ENCODE data around the gene PCDHGA5.
A peak's percentile ranks its signal among the peaks of the same experiment; 100 is the strongest.
"Not testable (repeated sequence)": the region's sequence is repeated elsewhere in the genome, so short reads cannot be mapped to it uniquely, and the experiment has no call there.

The PCDHGA5 gene

DNA sequence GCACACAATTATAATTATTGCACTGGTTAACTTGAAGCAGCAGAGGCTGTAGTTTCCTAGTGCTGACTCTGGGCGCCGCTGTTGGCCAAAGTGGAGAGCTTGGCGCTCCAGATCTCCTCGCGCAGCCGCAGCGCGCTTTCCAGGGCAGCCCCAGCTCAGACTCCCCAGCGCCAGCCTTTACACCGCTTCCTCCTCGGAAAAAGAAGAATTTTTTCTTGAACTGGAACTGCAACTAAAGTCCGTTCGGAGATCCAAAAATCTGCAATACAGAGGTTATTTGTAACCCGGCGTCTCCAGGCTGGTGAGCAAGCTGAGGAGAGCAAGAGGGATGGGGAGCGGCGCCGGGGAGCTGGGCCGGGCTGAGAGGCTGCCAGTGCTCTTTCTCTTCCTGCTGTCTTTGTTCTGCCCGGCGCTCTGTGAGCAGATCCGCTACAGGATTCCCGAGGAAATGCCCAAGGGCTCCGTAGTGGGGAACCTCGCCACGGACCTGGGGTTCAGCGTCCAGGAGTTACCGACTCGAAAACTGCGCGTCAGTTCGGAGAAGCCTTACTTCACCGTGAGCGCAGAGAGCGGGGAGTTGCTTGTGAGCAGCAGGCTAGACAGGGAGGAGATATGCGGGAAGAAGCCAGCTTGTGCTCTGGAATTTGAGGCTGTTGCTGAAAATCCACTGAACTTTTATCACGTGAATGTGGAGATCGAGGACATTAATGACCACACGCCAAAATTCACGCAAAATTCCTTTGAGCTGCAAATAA, 23.8 kb downstream of the PCDHGA5 start, which contains the start of gene PCDHGB4:
Gene PCDHGB4 (plus strand): TSS at position 142 of the 755 bp plus-strand sequence. CDS start 187 bp downstream, at position 329.
- not testable (repeated sequence) for DNase-seq (ENCODE audit: low read depth in 2 of 2)

DNA sequence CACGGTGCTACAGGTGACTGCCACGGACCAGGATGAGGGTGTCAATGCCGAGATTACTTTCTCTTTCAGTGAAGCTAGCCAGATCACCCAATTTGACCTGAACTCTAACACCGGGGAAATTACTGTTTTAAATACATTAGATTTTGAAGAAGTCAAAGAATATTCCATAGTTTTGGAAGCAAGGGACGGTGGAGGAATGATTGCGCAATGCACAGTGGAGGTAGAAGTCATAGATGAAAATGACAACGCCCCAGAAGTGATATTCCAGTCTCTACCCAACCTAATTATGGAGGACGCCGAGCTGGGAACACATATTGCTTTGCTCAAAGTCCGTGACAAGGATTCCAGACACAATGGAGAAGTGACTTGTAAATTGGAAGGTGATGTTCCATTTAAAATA, 24.7 kb downstream of the PCDHGA5 start:
- DNase-seq (ENCODE audit: low read depth in 2 of 2) = no peak

GRCh38 chr5:141389153-141390042, 25.4 kb downstream of the PCDHGA5 start:
- DNase-seq (ENCODE audit: low read depth in 2 of 2) = no peak

GRCh38 chr5:141392429-141393198, 28.7 kb downstream of the PCDHGA5 start, which contains the start of gene PCDHGA8:
PCDHGA8 (plus strand) TSS chr5:141392633; CDS start chr5:141392814, 181 bp downstream.
- DNase-seq (ENCODE audit: low read depth in 2 of 2) = no peak

- DNase-seq (ENCODE audit: low read depth in 2 of 2) = no peak
These were observed 29.3 kb downstream of the PCDHGA5 start for GRCh38 chr5:141393267-141393666.

DNA sequence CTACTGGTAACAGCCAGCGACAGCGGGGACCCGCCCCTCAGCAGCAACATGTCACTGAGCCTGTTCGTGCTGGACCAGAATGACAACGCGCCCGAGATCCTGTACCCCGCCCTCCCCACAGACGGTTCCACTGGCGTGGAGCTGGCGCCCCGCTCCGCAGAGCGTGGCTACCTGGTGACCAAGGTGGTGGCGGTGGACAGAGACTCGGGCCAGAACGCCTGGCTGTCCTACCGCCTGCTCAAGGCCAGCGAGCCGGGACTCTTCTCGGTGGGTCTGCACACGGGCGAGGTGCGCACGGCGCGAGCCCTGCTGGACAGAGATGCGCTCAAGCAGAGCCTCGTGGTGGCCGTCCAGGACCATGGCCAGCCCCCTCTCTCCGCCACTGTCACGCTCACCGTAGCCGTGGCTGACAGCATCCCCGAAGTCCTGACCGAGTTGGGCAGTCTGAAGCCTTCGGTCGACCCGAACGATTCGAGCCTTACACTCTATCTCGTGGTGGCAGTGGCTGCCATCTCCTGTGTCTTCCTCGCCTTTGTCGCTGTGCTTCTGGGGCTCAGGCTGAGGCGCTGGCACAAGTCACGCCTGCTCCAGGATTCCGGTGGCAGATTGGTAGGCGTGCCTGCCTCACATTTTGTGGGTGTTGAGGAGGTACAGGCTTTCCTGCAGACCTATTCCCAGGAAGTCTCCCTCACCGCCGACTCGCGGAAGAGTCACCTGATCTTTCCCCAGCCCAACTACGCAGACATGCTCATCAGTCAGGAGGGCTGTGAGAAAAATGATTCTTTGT, 30.6 kb downstream of the PCDHGA5 start:
- DNase-seq (ENCODE audit: low read depth in 2 of 2) = not testable (repeated sequence)

DNA sequence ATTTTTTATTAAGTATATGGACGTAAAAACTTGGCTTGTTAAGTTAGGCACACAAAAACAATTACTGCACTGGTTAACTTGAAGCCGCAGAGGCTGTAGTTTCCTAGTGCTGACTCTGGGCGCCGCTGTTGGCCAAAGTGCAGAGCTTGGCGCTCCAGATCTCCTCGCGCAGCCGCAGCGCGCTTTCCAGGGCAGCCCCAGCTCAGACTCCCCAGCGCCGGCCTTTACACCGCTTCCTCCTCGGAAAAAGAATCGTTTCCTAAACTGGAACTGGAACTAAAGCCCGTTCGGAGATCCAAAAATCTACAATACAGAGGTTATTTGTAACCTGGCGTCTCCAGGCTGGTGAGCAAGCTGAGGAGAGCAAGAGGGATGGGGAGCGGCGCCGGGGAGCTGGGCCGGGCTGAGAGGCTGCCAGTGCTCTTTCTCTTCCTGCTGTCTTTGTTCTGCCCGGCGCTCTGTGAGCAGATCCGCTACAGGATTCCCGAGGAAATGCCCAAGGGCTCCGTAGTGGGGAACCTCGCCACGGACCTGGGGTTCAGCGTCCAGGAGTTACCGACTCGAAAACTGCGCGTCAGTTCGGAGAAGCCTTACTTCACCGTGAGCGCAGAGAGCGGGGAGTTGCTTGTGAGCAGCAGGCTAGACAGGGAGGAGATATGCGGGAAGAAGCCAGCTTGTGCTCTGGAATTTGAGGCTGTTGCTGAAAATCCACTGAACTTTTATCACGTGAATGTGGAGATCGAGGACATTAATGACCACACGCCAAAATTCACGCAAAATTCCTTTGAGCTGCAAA, 34.0 kb downstream of the PCDHGA5 start, which contains the start of gene PCDHGB5:
Gene PCDHGB5 (plus strand): TSS at position 192 of the 796 bp plus-strand sequence. CDS start 181 bp downstream, at position 373.
- not testable (repeated sequence) for DNase-seq (ENCODE audit: low read depth in 2 of 2)

GRCh38 chr5:141398608-141399007, 34.6 kb downstream of the PCDHGA5 start:
- DNase-seq (ENCODE audit: low read depth in 2 of 2) = no peak

DNA sequence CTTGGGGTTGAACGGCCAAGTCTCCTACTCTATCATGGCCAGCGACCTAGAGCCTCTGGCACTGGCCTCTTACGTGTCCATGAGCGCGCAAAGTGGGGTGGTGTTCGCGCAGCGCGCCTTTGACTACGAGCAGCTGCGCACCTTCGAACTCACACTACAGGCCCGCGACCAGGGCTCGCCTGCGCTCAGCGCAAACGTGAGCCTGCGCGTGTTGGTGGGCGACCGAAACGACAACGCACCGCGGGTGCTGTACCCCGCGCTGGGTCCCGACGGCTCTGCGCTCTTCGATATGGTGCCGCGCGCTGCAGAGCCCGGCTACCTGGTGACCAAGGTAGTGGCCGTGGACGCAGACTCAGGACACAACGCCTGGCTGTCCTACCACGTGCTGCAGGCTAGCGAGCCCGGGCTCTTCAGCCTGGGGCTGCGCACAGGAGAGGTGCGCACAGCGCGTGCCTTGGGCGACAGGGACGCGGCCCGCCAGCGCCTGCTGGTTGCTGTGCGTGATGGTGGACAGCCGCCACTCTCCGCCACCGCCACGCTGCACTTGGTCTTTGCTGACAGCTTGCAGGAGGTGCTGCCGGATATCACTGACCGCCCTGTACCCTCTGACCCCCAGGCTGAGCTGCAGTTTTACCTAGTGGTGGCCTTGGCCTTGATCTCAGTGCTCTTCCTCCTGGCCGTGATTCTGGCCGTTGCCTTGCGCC, 35.7 kb downstream of the PCDHGA5 start:
- DNase-seq (ENCODE audit: low read depth in 2 of 2) = no peak

DNA sequence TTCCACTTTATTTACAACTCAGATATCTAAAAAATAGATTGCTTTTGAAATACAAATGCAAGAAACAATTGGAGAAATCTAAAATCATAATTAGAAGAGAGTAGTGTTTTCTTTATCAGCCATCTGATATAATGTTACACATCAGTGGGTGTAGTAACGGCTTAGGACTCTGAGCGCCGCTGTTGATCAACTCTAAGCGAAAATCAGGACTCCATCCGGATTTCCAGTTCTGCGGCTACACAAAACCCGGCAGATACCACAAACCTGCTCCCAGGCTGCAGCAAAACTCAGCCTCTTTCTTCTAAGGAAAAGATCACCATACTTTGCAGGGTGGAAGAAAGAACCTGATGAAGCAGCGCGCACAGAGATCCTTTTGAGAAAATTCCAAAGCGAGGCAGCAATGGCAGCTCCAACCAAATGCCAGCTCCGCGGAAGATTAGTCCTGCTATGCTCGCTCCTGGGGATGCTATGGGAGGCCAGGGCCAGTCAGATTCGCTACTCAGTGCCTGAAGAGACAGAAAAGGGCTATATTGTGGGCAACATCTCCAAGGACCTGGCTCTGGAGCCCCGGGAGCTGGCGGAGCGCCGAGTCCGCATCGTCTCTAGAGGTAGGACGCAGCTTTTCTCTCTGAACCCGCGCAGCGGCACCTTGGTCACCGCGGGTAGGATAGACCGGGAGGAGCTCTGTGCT, 38.7 kb downstream of the PCDHGA5 start, which contains the start of gene PCDHGA9:
Gene PCDHGA9 (plus strand): TSS at position 226 of the 691 bp plus-strand sequence. CDS start 175 bp downstream, at position 401.
- no peak for DNase-seq (ENCODE audit: low read depth in 2 of 2)

DNA sequence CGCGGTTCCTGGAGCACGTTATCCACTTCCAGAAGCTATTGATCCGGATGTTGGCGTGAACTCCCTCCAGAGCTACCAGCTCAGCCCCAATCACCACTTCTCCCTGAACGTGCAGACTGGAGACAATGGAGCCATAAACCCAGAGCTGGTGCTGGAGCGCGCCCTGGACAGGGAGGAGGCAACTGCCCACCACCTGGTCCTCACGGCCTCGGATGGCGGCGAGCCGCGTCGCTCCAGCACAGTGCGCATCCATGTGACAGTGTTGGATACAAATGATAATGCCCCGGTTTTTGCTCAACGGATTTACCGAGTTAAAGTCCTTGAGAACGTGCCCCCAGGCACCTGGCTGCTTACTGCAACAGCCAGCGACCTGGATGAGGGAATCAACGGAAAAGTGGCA, 39.4 kb downstream of the PCDHGA5 start:
- DNase-seq (ENCODE audit: low read depth in 2 of 2) = no peak

GRCh38 chr5:141407790-141408505, 44.0 kb downstream of the PCDHGA5 start, which contains the start of gene PCDHGB6:
PCDHGB6 (plus strand) TSS chr5:141408021; CDS start chr5:141408203, 182 bp downstream.
- DNase-seq (ENCODE audit: low read depth in 2 of 2) = peak in 1 of 2 donors; percentile 12

- DNase-seq (ENCODE audit: low read depth in 2 of 2) = no peak
These were observed 45.8 kb downstream of the PCDHGA5 start for GRCh38 chr5:141409598-141410306.

GRCh38 chr5:141411575-141411974, 47.6 kb downstream of the PCDHGA5 start:
- no peak for DNase-seq (ENCODE audit: low read depth in 2 of 2)

- DNase-seq (ENCODE audit: low read depth in 2 of 2) = peak in 1 of 2 donors; percentile 51
These were observed 49.0 kb downstream of the PCDHGA5 start, which contains the start of gene PCDHGA10 for GRCh38 chr5:141412854-141413539. PCDHGA10 (plus strand) TSS chr5:141412987; CDS start chr5:141413176, 189 bp downstream.

GRCh38 chr5:141413540-141414069, 49.6 kb downstream of the PCDHGA5 start:
- DNase-seq (ENCODE audit: low read depth in 2 of 2) = no peak

Measured in stimulated activated CD4-positive, alpha-beta T cell treated with anti-CD3 and anti-CD28 coated beads, Interleukin-4, amount 100 ng/mL, for 48 hours (primary cell).